Ovary (tissue), 3 donors: ENCODE data around the gene CHKA.

Experiments
- CTCF ChIP-seq, 3 donors: fragments of 450-650 bp in 2 of 3; fragments of 200-600 bp in 1 of 3; IDR thresholded peaks; one replicate each; pipeline versions ENCODE4 v1.5.1 to v1.8.0; 2016 to 2022; ENCODE audit warnings: antibody characterized with exemption in 3 of 3, mild to moderate bottlenecking in 1 of 3
- EP300 ChIP-seq: sonication (generic); formaldehyde crosslinking; IDR thresholded peaks from one replicate; pipeline ENCODE4 v1.6.1; 2017; ENCODE audit warnings: antibody characterized with exemption
- POLR2A ChIP-seq: fragments of 450-650 bp; IDR thresholded peaks from one replicate; pipeline ENCODE4 v1.6.1; 2017; ENCODE audit warnings: antibody characterized with exemption, mild to moderate bottlenecking, moderate library complexity
- donor health status: DM: no; HTN: no; CAD: no.

GRCh38 chr11:68074584-68075352 lies 46.4 kb downstream of the CHKA start:
- TF ChIP-seq CTCF (IDR thresholded peaks at IDR 0.05) (no peak), EP300 (no peak), POLR2A (no peak)
